Neuronal stem cell (in vitro differentiated cells): Measurements from ENCODE around the gene SCO2.
A peak's percentile ranks its signal among the peaks of the same experiment; 100 is the strongest.

Source experiments
- DNase-seq: peaks from one replicate; pipeline ENCODE4 v3.0.0-alpha.2; 2013; ENCODE audit warnings: low spot score
- H2AFZ ChIP-seq: one replicate; pipeline ENCODE4 v1.6.1; 2013; ENCODE audit warnings: mild to moderate bottlenecking, low read length, inconsistent platforms
- H2AK5ac ChIP-seq: 2 replicates; pipeline ENCODE4 v1.6.1; 2013; ENCODE audit warnings: low read depth, mild to moderate bottlenecking, inconsistent platforms, low read length, moderate library complexity, mixed read lengths
- H2BK120ac ChIP-seq: 2 replicates; pipeline ENCODE4 v1.6.1; 2013; ENCODE audit warnings: low read depth, mild to moderate bottlenecking, inconsistent platforms, low read length, moderate library complexity, mixed read lengths
- H2BK12ac ChIP-seq: one replicate; pipeline ENCODE4 v1.6.1; 2013; ENCODE audit warnings: low read length, inconsistent platforms
- H2BK15ac ChIP-seq: 2 replicates; pipeline ENCODE4 v1.6.1; 2013; ENCODE audit warnings: mild to moderate bottlenecking, low read length, inconsistent platforms, mixed read lengths
- H2BK5ac ChIP-seq: one replicate; pipeline ENCODE4 v1.6.1; 2013; ENCODE audit warnings: inconsistent platforms, mild to moderate bottlenecking, low read length, moderate library complexity
- H3K14ac ChIP-seq: one replicate; pipeline ENCODE4 v1.6.1; 2013; ENCODE audit warnings: low read length, inconsistent platforms
- H3K18ac ChIP-seq: 2 replicates; pipeline ENCODE4 v1.6.1; 2013; ENCODE audit warnings: low read length, inconsistent platforms
- H3K23ac ChIP-seq: 2 replicates; pipeline ENCODE4 v1.6.1; 2013; ENCODE audit warnings: low read depth, mild to moderate bottlenecking, mixed read lengths, low read length, inconsistent platforms; ENCODE audit not compliant: poor library complexity
- H3K27ac ChIP-seq: replicated peaks from 3 replicates; pipeline ENCODE4 v1.5.1; 2013; ENCODE audit warnings: low read length, inconsistent platforms
- H3K27me3 ChIP-seq, 3 experiments: 2 replicates each; pipeline ENCODE4 v1.6.1; 2013; ENCODE audit warnings: low read length in 3 of 3, mild to moderate bottlenecking in 2 of 3, inconsistent platforms in 1 of 3, low read depth in 1 of 3, mixed read lengths in 1 of 3, moderate library complexity in 1 of 3; ENCODE audit not compliant: control insufficient read depth in 3 of 3, insufficient read depth in 3 of 3
- H3K36me3 ChIP-seq, 2 donors: replicated peaks in 1 of 2; 2 replicates each; pipeline ENCODE4 v1.6.1; 2013; ENCODE audit warnings: low read length in 2 of 2; ENCODE audit not compliant: control insufficient read depth in 2 of 2, insufficient read depth in 2 of 2
- H3K4ac ChIP-seq: 2 replicates; pipeline ENCODE4 v1.6.1; 2013; ENCODE audit warnings: inconsistent platforms, mild to moderate bottlenecking, low read length, moderate library complexity
- H3K4me1 ChIP-seq, 2 donors: 1 replicate in 1 of 2; 2 replicates in 1 of 2; pipeline ENCODE4 v1.6.1; 2013; ENCODE audit warnings: low read length in 2 of 2, low read depth in 1 of 2; ENCODE audit not compliant: control insufficient read depth in 2 of 2, insufficient read depth in 1 of 2
- H3K4me2 ChIP-seq: one replicate; pipeline ENCODE4 v1.6.1; 2013; ENCODE audit warnings: mild to moderate bottlenecking, low read length, inconsistent platforms; ENCODE audit not compliant: insufficient read depth, poor library complexity, severe bottlenecking
- H3K4me3 ChIP-seq, 2 donors: 2 replicates each; pipeline ENCODE4 v1.5.1; 2013; ENCODE audit warnings: low read length in 2 of 2, mild to moderate bottlenecking in 2 of 2, inconsistent platforms in 1 of 2, moderate library complexity in 1 of 2
- H3K79me1 ChIP-seq: one replicate; pipeline ENCODE4 v1.6.1; 2013; ENCODE audit warnings: low read depth, mild to moderate bottlenecking, inconsistent platforms, low read length, moderate library complexity
- H3K9ac ChIP-seq: one replicate; pipeline ENCODE4 v1.6.1; 2013; ENCODE audit warnings: mild to moderate bottlenecking, low read depth, low read length, inconsistent platforms; ENCODE audit not compliant: poor library complexity
- H3K9me3 ChIP-seq, 2 donors: replicated peaks in 1 of 2; 2 replicates each; pipeline versions ENCODE3 to v1.6.1; 2013; ENCODE audit warnings: low read length in 2 of 2, mild to moderate bottlenecking in 2 of 2, inconsistent platforms in 1 of 2, low read depth in 1 of 2, mixed read lengths in 1 of 2, moderate library complexity in 1 of 2; ENCODE audit not compliant: control insufficient read depth in 2 of 2, insufficient read depth in 1 of 2
- H4K8ac ChIP-seq: one replicate; pipeline ENCODE4 v1.6.1; 2013; ENCODE audit warnings: low read depth, mild to moderate bottlenecking, inconsistent platforms, low read length, moderate library complexity
- H4K91ac ChIP-seq: one replicate; pipeline ENCODE4 v1.6.1; 2013; ENCODE audit warnings: low read length, low read depth, mild to moderate bottlenecking, inconsistent platforms; ENCODE audit not compliant: poor library complexity
- WGBS, 2 donors: extraction: QIAGEN DNeasy Blood & Tissue Kit; methylation state at CpG; one replicate each; pipeline ENCODE4 v1.1.7; 2013; ENCODE audit warnings: missing lambda C conversion rate in 2 of 2, mixed read lengths in 1 of 2; ENCODE audit not compliant: insufficient read length in 2 of 2, insufficient replicate concordance in 1 of 2; ENCODE audit errors: extremely low coverage in 2 of 2; 5-methylcytosine and 5-hydroxymethylcytosine counted together

SCO2 gene

DNA sequence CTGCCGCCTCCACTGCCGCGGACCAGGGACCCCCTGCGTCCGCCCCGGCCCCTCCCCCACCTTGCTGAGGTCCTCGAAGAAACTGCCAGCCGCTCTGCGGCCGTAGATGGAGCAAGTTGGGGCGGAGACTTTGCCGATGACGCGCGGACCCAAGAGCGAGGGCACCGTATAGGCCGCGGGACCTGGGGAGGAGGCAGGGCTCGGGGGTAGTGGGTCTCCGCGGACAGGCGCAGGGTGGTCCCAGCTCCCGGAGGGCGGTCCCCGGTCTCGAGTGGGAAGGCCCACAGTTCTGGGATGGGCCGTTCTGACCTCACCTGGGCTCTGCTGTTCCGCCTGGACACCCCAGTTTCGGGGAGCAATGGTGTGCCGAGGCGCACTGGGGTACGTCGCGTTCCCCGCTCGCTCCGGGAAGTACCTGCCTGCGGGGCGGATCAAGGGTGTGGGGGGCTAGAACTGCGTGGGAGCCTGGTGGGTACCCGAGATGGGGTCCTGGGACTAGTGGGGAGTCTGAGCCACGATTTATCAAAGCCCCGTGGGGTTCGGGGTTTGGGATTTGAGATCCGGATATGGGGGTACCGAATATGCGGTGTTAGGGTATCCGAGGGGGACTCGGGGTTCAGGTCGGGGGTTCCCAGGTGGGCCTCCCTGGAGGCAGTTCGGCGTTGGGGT is 5.6 kb upstream of the SCO2 start:
- Histone ChIP-seq H3K27me3 (peaks cover 14 to 35% (median 14%) of the 10 kb centered on the region in 3 experiments), H2BK12ac (peak overlapping the region; percentile 84), H3K18ac (peak overlapping the region; percentile 98), H2AK5ac (peak overlapping the region; percentile 99), H3K14ac (peak overlapping the region; percentile 97), H3K9ac (peak overlapping the region; percentile 84), H3K23ac (peak overlapping the region; percentile 99), H2BK5ac (peak overlapping the region; percentile 82), H3K4me2 (peak overlapping the region; percentile 89), H3K4ac (peak overlapping the region; percentile 93), H2BK120ac (no peak overlapping the region), H3K9me3 (peaks cover 8 to 21% of the 10 kb centered on the region in 2 donors), H4K8ac (peak overlapping the region; percentile 96), H4K91ac (no peak overlapping the region), H3K4me3 (peak overlapping the region; percentile 55 to 82), H2AFZ (peak overlapping the region; percentile 96), H3K27ac (no peak overlapping the region), H3K4me1 (peaks cover 14 to 17% of the 10 kb centered on the region in 2 donors), H2BK15ac (peak overlapping the region; percentile 97), H3K79me1 (peaks cover 4% of the 10 kb centered on the region), H3K36me3 (no peaks in the 10 kb centered on the region)
- no peak for DNase-seq
- no CpG with 5 or more reads among the region's 53 CpGs for WGBS, 2 donors

DNA sequence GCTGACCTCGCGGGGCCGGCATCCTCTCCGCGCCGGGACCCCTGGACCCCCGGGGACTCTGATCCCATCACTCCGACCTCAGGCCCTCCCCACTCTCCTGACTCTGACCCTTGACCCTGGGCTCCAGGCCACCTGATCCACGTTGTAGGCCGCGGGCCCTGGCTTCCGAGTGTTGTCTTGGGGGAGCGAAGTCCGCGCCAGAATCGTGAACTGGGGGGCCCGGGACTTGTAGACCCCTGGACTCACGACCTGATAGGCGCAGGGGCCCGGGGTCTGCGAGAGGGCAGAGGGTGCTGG is 5.1 kb upstream of the SCO2 start:
- Histone ChIP-seq H3K23ac (peak overlapping the region; percentile 99), H3K27me3 (peaks cover 14 to 35% (median 14%) of the 10 kb centered on the region in 3 experiments), H3K18ac (peak overlapping the region; percentile 96), H3K4me1 (peaks cover 14 to 17% of the 10 kb centered on the region in 2 donors), H3K4me2 (peak overlapping the region; percentile 73), H2BK120ac (peak overlapping the region; percentile 72), H2BK15ac (peak overlapping the region; percentile 83), H3K4me3 (peak overlapping the region in 1 of 2 donors; percentile 82), H2BK12ac (peak overlapping the region; percentile 10), H3K4ac (no peak overlapping the region), H2BK5ac (peak overlapping the region; percentile 60), H2AFZ (no peak overlapping the region), H3K27ac (no peak overlapping the region), H4K8ac (no peak overlapping the region), H3K36me3 (no peaks in the 10 kb centered on the region), H3K9ac (peak overlapping the region; percentile 81), H3K79me1 (peaks cover 4% of the 10 kb centered on the region), H3K9me3 (peaks cover 8 to 21% of the 10 kb centered on the region in 2 donors), H2AK5ac (peak overlapping the region; percentile 99), H4K91ac (no peak overlapping the region), H3K14ac (peak overlapping the region; percentile 97)
- no CpG with 5 or more reads among the region's 21 CpGs for WGBS, 2 donors
- no peak for DNase-seq

DNA sequence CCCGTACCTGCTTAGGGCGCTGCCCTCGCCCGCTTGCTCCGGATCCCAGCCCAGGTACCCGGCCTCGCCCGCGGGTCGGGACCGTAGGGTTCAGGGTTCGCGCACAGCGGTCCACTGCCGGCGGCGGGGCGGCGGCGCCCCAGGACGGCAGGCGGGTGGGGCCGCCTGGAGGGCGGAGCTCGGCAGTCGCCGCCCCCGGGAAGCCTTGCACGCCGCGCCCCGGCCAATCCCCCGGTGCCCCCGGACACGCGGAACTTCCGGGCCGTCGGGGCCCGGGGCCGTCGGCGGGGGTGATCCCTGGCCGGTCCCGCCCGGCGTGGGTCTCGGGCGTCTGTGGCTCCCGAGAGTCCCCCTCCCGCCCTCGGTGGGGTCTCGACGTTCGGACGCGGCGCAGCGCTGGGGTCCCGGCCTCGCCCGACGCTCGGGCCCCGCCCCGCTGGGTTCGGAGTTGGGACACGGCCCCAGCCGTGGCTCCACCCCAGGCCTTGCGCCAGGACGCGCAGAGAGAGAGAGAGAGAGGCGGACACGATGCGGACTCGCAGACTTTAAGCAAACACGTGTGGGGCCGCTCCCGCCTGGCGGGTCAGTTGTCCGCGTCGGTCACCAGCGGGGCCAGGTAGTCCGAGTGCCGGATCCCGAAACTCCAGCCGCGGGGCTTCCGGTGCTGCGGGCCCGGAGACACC is 4.6 kb upstream of the SCO2 start, which contains the start of gene TYMP:
Gene TYMP (minus strand): TSS at position 116 of the 683 bp plus-strand sequence. CDS start 303 bp downstream, outside the sequence.
- no peaks in the 10 kb centered on the region for H3K36me3 ChIP-seq
- H3K14ac ChIP-seq: peak within 1 kb of the TSS; percentile 97
- peak within 1 kb of the TSS in 1 of 2 donors; percentile 82 for H3K4me3 ChIP-seq
- peaks cover 8 to 21% of the 10 kb centered on the region in 2 donors for H3K9me3 ChIP-seq
- H2BK15ac ChIP-seq: peak within 1 kb of the TSS; percentile 83
- peak within 1 kb of the TSS; percentile 99 for H2AK5ac ChIP-seq
- H4K91ac ChIP-seq: no peak within 1 kb of the TSS
- peak within 1 kb of the TSS; percentile 60 for H2BK5ac ChIP-seq
- peak within 1 kb of the TSS; percentile 96 for H3K18ac ChIP-seq
- H3K9ac ChIP-seq: peak within 1 kb of the TSS; percentile 81
- H4K8ac ChIP-seq: peak within 1 kb of the TSS; percentile 65
- H2AFZ ChIP-seq: no peak within 1 kb of the TSS
- no peak within 1 kb of the TSS for H3K27ac ChIP-seq
- H2BK12ac ChIP-seq: peak within 1 kb of the TSS; percentile 73
- peak within 1 kb of the TSS; percentile 72 for H2BK120ac ChIP-seq
- H3K4me1 ChIP-seq: peaks cover 14 to 19% of the 10 kb centered on the region in 2 donors
- peak within 1 kb of the TSS; percentile 99 for H3K23ac ChIP-seq
- DNase-seq: no peak
- peak within 1 kb of the TSS; percentile 37 for H3K4ac ChIP-seq
- H3K27me3 ChIP-seq: peaks cover 14 to 35% (median 14%) of the 10 kb centered on the region in 3 experiments
- peak within 1 kb of the TSS; percentile 73 for H3K4me2 ChIP-seq
- peaks cover 5% of the 10 kb centered on the region for H3K79me1 ChIP-seq
- WGBS, 2 donors: no CpG with 5 or more reads among the region's 92 CpGs

- Histone ChIP-seq H4K8ac (peak overlapping the region; percentile 65), H3K4me3 (peak overlapping the region in 1 of 2 donors; percentile 38), H3K18ac (peak overlapping the region; percentile 87)
Observed at GRCh38 chr22:50529416-50529896, 4.1 kb upstream of the SCO2 start.

More at GRCh38 chr22:50529416-50529896, 4.1 kb upstream of the SCO2 start:
- H4K91ac ChIP-seq: no peak overlapping the region
- H3K9ac ChIP-seq: peak overlapping the region; percentile 44
- H2BK120ac ChIP-seq: no peak overlapping the region
- no peak overlapping the region for H3K27ac ChIP-seq
- peak overlapping the region; percentile 73 for H2BK12ac ChIP-seq
- no peak overlapping the region for H3K4me2 ChIP-seq
- peaks cover 8 to 21% of the 10 kb centered on the region in 2 donors for H3K9me3 ChIP-seq
- H3K4ac ChIP-seq: peak overlapping the region; percentile 37
- peaks cover 15 to 24% of the 10 kb centered on the region in 2 donors for H3K4me1 ChIP-seq
- H3K79me1 ChIP-seq: peaks cover 6% of the 10 kb centered on the region
- H3K14ac ChIP-seq: peak overlapping the region; percentile 21
- peak overlapping the region; percentile 99 for H3K23ac ChIP-seq
- no peak overlapping the region for H2AFZ ChIP-seq
- H2BK5ac ChIP-seq: no peak overlapping the region
- peak overlapping the region; percentile 9 for H2BK15ac ChIP-seq
- peaks cover under 1 to 6% of the 10 kb centered on the region in 2 donors for H3K36me3 ChIP-seq
- H3K27me3 ChIP-seq: peaks cover 14 to 35% (median 14%) of the 10 kb centered on the region in 3 experiments
- peak overlapping the region; percentile 88 for H2AK5ac ChIP-seq
- WGBS, 2 donors: no CpG with 5 or more reads among the region's 50 CpGs
- DNase-seq: no peak
